ENCODE results near the gene KCNQ5.

DNA sequence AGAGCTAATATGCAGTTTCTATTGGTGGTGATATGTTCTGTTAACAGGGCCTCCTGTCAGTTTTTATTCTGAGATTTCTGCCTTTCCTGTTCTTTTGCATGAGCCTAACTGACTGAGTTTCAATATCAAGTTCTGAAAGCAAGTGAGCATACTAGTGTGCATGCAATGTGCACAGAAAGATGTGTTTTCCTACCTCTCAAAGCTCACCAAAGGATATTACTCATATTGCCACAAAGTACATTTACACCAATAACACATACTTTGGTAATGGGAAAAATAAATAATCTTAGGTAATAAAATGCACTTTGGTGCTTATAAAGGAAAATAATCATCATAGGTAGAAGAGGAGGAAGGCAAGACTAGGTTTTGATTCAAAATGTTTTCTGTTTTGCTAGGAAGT is 408.4 kb downstream of the KCNQ5 start:
- no peak for TF ChIP-seq CTCF (IDR thresholded peaks at IDR 0.05)
- TF ChIP-seq POLR2A (IDR thresholded peaks at IDR 0.05): no peak
